ENCODE data around the gene BOC. TPM values are rescaled to one million over a fixed set of nuclear protein-coding genes. Genes with fewer than 3 reads are reported as not detected.

The BOC gene
- polyA plus RNA-seq, 1 donor from 2014 or later, result 0.53 TPM

DNA sequence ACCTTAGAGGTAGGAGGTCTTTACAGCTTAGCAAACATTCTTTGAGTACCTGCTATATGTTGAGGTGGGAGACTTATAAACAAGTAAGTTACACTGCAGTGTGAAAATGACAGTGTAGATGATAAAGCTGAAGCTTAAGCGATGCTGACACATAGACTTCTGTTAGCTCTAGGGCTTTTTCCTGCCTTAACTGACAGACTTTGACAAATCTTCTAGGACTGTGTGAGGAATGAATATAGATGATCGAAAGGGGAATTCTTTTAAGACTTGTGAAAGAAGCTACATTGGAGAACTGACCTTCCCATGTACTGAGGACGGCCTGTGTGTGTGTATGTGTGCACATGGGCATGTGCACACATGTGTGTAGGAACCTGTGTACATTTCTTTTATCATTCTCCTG, 22.7 kb downstream of the BOC start:
- no peak overlapping the region for H3K27ac ChIP-seq (ENCODE audit: low read length)
- peaks cover 78% of the 10 kb centered on the region for H3K79me2 ChIP-seq (replicated peaks; ENCODE audit: insufficient read depth, low read length)

GRCh38 chr3:113234688-113235260, 23.4 kb downstream of the BOC start:
- H3K9me2 ChIP-seq (ENCODE audit: insufficient read depth, low read length), result no peaks in the 10 kb centered on the region
- H3K4me3 ChIP-seq (ENCODE audit: low read length), result no peak overlapping the region
- H3K36me3 ChIP-seq (ENCODE audit: insufficient read depth, low read length), result no peaks in the 10 kb centered on the region
- H3K27me3 ChIP-seq (ENCODE audit: insufficient read depth, low read depth, low read length), result no peaks in the 10 kb centered on the region
- no peak overlapping the region for H3K27ac ChIP-seq (ENCODE audit: low read length)
- no peak overlapping the region for H2AFZ ChIP-seq (ENCODE audit: low read depth, low read length)
- TF ChIP-seq TAF1 (IDR thresholded peaks at IDR 0.05; ENCODE audit: low read depth) (no peak), MXI1 (conservative IDR thresholded peaks at IDR 0.05; ENCODE audit: poor library complexity, severe bottlenecking) (no peak)
- no peaks in the 10 kb centered on the region for H3F3A ChIP-seq (ENCODE audit: insufficient read depth, low read length, poor library complexity, severe bottlenecking)
- H3K4me2 ChIP-seq (ENCODE audit: low read length), result no peak overlapping the region
- no peak overlapping the region for H3K9ac ChIP-seq (ENCODE audit: low read length)
- peaks cover 72% of the 10 kb centered on the region for H3K79me2 ChIP-seq (replicated peaks; ENCODE audit: insufficient read depth, low read length)
- no peaks in the 10 kb centered on the region for H4K20me1 ChIP-seq (ENCODE audit: insufficient read depth)
- no peaks in the 10 kb centered on the region for H3K9me3 ChIP-seq (ENCODE audit: low read length)

More for the DNA sequence above, 22.7 kb downstream of the BOC start:
- Histone ChIP-seq H3K27me3 (ENCODE audit: insufficient read depth, low read depth, low read length) (no peaks in the 10 kb centered on the region), H3K9me2 (ENCODE audit: insufficient read depth, low read length) (no peaks in the 10 kb centered on the region), H3K4me2 (ENCODE audit: low read length) (no peak overlapping the region), H3F3A (ENCODE audit: insufficient read depth, low read length, poor library complexity, severe bottlenecking) (no peaks in the 10 kb centered on the region), H3K36me3 (ENCODE audit: insufficient read depth, low read length) (no peaks in the 10 kb centered on the region), H3K9ac (ENCODE audit: low read length) (no peak overlapping the region), H3K9me3 (ENCODE audit: low read length) (no peaks in the 10 kb centered on the region), H4K20me1 (ENCODE audit: insufficient read depth) (no peaks in the 10 kb centered on the region), H2AFZ (ENCODE audit: low read depth, low read length) (no peak overlapping the region), H3K4me3 (ENCODE audit: low read length) (no peak overlapping the region)
- TF ChIP-seq EZH2 (IDR thresholded peaks at IDR 0.05; ENCODE audit: borderline replicate concordance, insufficient read depth, low read length, poor library complexity, severe bottlenecking), result no peak

DNA sequence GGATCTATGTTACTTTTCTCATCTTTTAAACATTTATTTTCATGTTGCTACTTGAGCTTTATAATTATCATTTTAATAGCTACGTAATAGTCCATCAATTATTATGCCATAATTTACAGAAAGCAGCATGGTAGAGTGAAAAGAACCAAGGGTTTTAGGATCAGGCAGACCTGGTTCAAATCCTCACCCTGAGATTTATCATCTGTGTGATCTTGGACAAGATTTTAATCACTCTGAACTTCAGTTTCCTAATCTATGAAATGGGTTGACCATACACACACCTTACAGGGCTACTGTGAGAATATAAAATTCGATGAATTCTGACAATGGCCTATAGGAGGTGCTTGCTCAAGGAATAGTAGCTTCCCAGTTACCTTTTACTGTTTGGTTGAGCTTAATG, 27.1 kb downstream of the BOC start:
- no peak for TF ChIP-seq CTCF (IDR thresholded peaks at IDR 0.05; ENCODE audit: poor library complexity, severe bottlenecking)
- TF ChIP-seq SMC3 (conservative IDR thresholded peaks at IDR 0.05; ENCODE audit: poor library complexity), result no peak
- no peak for TF ChIP-seq EP300 (conservative IDR thresholded peaks at IDR 0.05; ENCODE audit: poor library complexity, severe bottlenecking)
- no peak for TF ChIP-seq POLR2AphosphoS5 (IDR thresholded peaks at IDR 0.05)
- no peak for TF ChIP-seq TAF1 (IDR thresholded peaks at IDR 0.05; ENCODE audit: low read depth)
- TF ChIP-seq, protein P1, sequence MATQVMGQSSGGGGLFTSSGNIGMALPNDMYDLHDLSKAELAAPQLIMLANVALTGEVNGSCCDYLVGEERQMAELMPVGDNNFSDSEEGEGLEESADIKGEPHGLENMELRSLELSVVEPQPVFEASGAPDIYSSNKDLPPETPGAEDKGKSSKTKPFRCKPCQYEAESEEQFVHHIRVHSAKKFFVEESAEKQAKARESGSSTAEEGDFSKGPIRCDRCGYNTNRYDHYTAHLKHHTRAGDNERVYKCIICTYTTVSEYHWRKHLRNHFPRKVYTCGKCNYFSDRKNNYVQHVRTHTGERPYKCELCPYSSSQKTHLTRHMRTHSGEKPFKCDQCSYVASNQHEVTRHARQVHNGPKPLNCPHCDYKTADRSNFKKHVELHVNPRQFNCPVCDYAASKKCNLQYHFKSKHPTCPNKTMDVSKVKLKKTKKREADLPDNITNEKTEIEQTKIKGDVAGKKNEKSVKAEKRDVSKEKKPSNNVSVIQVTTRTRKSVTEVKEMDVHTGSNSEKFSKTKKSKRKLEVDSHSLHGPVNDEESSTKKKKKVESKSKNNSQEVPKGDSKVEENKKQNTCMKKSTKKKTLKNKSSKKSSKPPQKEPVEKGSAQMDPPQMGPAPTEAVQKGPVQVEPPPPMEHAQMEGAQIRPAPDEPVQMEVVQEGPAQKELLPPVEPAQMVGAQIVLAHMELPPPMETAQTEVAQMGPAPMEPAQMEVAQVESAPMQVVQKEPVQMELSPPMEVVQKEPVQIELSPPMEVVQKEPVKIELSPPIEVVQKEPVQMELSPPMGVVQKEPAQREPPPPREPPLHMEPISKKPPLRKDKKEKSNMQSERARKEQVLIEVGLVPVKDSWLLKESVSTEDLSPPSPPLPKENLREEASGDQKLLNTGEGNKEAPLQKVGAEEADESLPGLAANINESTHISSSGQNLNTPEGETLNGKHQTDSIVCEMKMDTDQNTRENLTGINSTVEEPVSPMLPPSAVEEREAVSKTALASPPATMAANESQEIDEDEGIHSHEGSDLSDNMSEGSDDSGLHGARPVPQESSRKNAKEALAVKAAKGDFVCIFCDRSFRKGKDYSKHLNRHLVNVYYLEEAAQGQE (IDR thresholded peaks at IDR 0.05; ENCODE audit: borderline replicate concordance), result no peak
- no peak for TF ChIP-seq EZH2 (IDR thresholded peaks at IDR 0.05; ENCODE audit: borderline replicate concordance, insufficient read depth, low read length, poor library complexity, severe bottlenecking)
- TF ChIP-seq MXI1 (conservative IDR thresholded peaks at IDR 0.05; ENCODE audit: poor library complexity, severe bottlenecking), result no peak
- TF ChIP-seq RAD21 (conservative IDR thresholded peaks at IDR 0.05), result no peak
- Histone ChIP-seq H2AFZ (ENCODE audit: low read depth, low read length) (no peak overlapping the region), H3K79me2 (replicated peaks; ENCODE audit: insufficient read depth, low read length) (peaks cover 41% of the 10 kb centered on the region), H3K27ac (ENCODE audit: low read length) (no peak overlapping the region), H3K9ac (ENCODE audit: low read length) (no peak overlapping the region), H3K4me3 (ENCODE audit: low read length) (no peak overlapping the region), H3K4me2 (ENCODE audit: low read length) (no peak overlapping the region), H3K36me3 (ENCODE audit: insufficient read depth, low read length) (no peaks in the 10 kb centered on the region), H3F3A (ENCODE audit: insufficient read depth, low read length, poor library complexity, severe bottlenecking) (peaks cover 5% of the 10 kb centered on the region), H3K9me2 (ENCODE audit: insufficient read depth, low read length) (no peaks in the 10 kb centered on the region), H4K20me1 (ENCODE audit: insufficient read depth) (no peaks in the 10 kb centered on the region), H3K27me3 (ENCODE audit: insufficient read depth, low read depth, low read length) (no peaks in the 10 kb centered on the region), H3K9me3 (ENCODE audit: low read length) (no peaks in the 10 kb centered on the region)

Data from neural cell (in vitro differentiated cells).